Tibial artery (tissue), 4 donors: ENCODE measurements around the gene EPSTI1.
A peak's percentile ranks its signal among the peaks of the same experiment; 100 is the strongest.

Experiments used
- DNase-seq, 2 donors: peaks; one replicate each; pipeline ENCODE4 v3.0.0-alpha.2; 2019
- H3K27ac ChIP-seq, 2 donors: fragments of 200-600 bp; sonication (generic) in 1 of 2; 1 replicate in 1 of 2; 2 replicates in 1 of 2; pipeline ENCODE4 v1.5.1; 2018 to 2019; ENCODE audit warnings: mild to moderate bottlenecking in 1 of 2
- H3K27me3 ChIP-seq, 2 donors: fragments of 200-600 bp; sonication (generic) in 1 of 2; one replicate each; pipeline versions ENCODE4 v1.5.1 to v1.6.0; 2016 to 2019
- H3K36me3 ChIP-seq, 3 donors: fragments of 200-600 bp; sonication (generic) in 2 of 3; one replicate each; pipeline ENCODE4 v1.5.1; 2016 to 2019; ENCODE audit warnings: mild to moderate bottlenecking in 2 of 3
- H3K4me1 ChIP-seq, 4 donors: fragments of 200-600 bp; sonication (generic) in 2 of 4; 1 replicate in 3 of 4; 2 replicates in 1 of 4; pipeline ENCODE4 v1.5.1; 2016 to 2019
- H3K4me3 ChIP-seq, 2 donors: fragments of 200-600 bp; sonication (generic) in 1 of 2; 1 replicate in 1 of 2; 2 replicates in 1 of 2; pipeline ENCODE4 v1.5.1; 2018 to 2019; ENCODE audit warnings: mild to moderate bottlenecking in 2 of 2
- H3K9me3 ChIP-seq, 3 donors: fragments of 200-600 bp; sonication (generic) in 1 of 3; one replicate each; pipeline ENCODE4 v1.5.1; 2016 to 2019
- CTCF ChIP-seq, 2 experiments: fragments of 200-600 bp in 1 of 2; fragments of 450-650 bp in 1 of 2; IDR thresholded peaks; one replicate each; pipeline ENCODE4 v1.5.1; 2017 to 2019; ENCODE audit warnings: antibody characterized with exemption in 2 of 2, mild to moderate bottlenecking in 1 of 2, moderate library complexity in 1 of 2
- intact Hi-C: fragments of 100-400 bp; cut with DNase I; formaldehyde crosslinking; loops from one replicate; pipeline ENCODE4 v1.15.0; 2023; ENCODE audit warnings: low total_unique reads

Gene EPSTI1

GRCh38 chr13:42985312-42986175 is 6.5 kb downstream of the EPSTI1 start:
- intact Hi-C loops = no loop called here
- Histone ChIP-seq H3K4me1 (peaks cover 0 to 4% (median 0%) of the 10 kb centered on the region in 4 donors), H3K4me3 (no peak overlapping the region), H3K36me3 (no peaks in the 10 kb centered on the region), H3K27ac (no peak overlapping the region), H3K27me3 (no peaks in the 10 kb centered on the region), H3K9me3 (no peaks in the 10 kb centered on the region)
- DNase-seq = peak in 1 of 2 donors; percentile 25
- TF ChIP-seq CTCF (IDR thresholded peaks at IDR 0.05) = no peak

- Histone ChIP-seq H3K36me3 (no peaks in the 10 kb centered on the region), H3K27ac (no peak overlapping the region), H3K4me1 (peaks cover 0 to 4% (median 0%) of the 10 kb centered on the region in 4 donors), H3K27me3 (no peaks in the 10 kb centered on the region), H3K4me3 (no peak overlapping the region), H3K9me3 (no peaks in the 10 kb centered on the region)
- no peak for DNase-seq
- intact Hi-C loops = no loop called here
- no peak for TF ChIP-seq CTCF (IDR thresholded peaks at IDR 0.05)
These were observed 7.3 kb downstream of the EPSTI1 start for GRCh38 chr13:42984691-42985090.

- Histone ChIP-seq H3K4me3 (no peak overlapping the region), H3K4me1 (peaks cover 0 to 4% (median 0%) of the 10 kb centered on the region in 4 donors), H3K27me3 (no peaks in the 10 kb centered on the region), H3K9me3 (no peaks in the 10 kb centered on the region), H3K27ac (no peak overlapping the region), H3K36me3 (no peaks in the 10 kb centered on the region)
- no peak for DNase-seq
- TF ChIP-seq CTCF (IDR thresholded peaks at IDR 0.05) = no peak
- intact Hi-C loops = no loop called here
These were observed 8.0 kb downstream of the EPSTI1 start for GRCh38 chr13:42984026-42984425.

GRCh38 chr13:42981853-42982252 is 10.2 kb downstream of the EPSTI1 start:
- DNase-seq = no peak
- no peaks in the 10 kb centered on the region for H3K36me3 ChIP-seq
- H3K27ac ChIP-seq = no peak overlapping the region
- H3K27me3 ChIP-seq = no peaks in the 10 kb centered on the region
- H3K9me3 ChIP-seq = no peaks in the 10 kb centered on the region
- intact Hi-C loops = no loop called here
- no peak for TF ChIP-seq CTCF (IDR thresholded peaks at IDR 0.05)
- no peak overlapping the region for H3K4me3 ChIP-seq
- peaks cover 0 to 4% (median 0%) of the 10 kb centered on the region in 4 donors for H3K4me1 ChIP-seq

- DNase-seq = no peak
- intact Hi-C loops = no loop called here
- Histone ChIP-seq H3K36me3 (no peaks in the 10 kb centered on the region), H3K9me3 (no peaks in the 10 kb centered on the region), H3K4me3 (no peak overlapping the region), H3K27ac (no peak overlapping the region), H3K4me1 (peaks cover 0 to 4% (median 0%) of the 10 kb centered on the region in 4 donors), H3K27me3 (no peaks in the 10 kb centered on the region)
- TF ChIP-seq CTCF (IDR thresholded peaks at IDR 0.05) = no peak
These were observed 10.7 kb downstream of the EPSTI1 start for GRCh38 chr13:42981317-42981716.
